WTC11 (cell line): ENCODE measurements around the gene SLC28A1. TPM values are rescaled to one million over a fixed set of nuclear protein-coding genes. Genes with fewer than 3 reads are reported as not detected.

Experiments used
- ATAC-seq: fragments of 200-7000 bp; cut with Tn5 transposase; 2 replicates; pipeline ENCODE4 v1.10.0; 2021; ENCODE audit warnings: mild to moderate bottlenecking, moderate library complexity
- CTCF ChIA-PET: fragments of 300-600 bp; sonication (Branson Sonifier 250); formaldehyde crosslinking; loops from one replicate; lab custom pipeline; 2021; ENCODE audit warnings: antibody characterized with exemption; lab: Charles Lee
- POLR2A ChIA-PET: fragments of 350-600 bp; sonication (Branson Sonifier 250); formaldehyde crosslinking; loops from one replicate; lab custom pipeline; 2021; ENCODE audit warnings: antibody characterized with exemption; lab: Charles Lee
- DNase-seq: peaks from one replicate; pipeline ENCODE4 v3.0.0; 2021; ENCODE audit warnings: low spot score
- H3K27ac Mint-ChIP-seq: 2 replicates; pipeline ENCODE4 v1.8.0; 2021; ENCODE audit warnings: mixed read lengths
- H3K27me3 Mint-ChIP-seq: 2 replicates; pipeline ENCODE4 v1.8.0; 2021; ENCODE audit warnings: low read depth, mild to moderate bottlenecking, moderate library complexity, mixed read lengths
- H3K36me3 Mint-ChIP-seq: 2 replicates; pipeline ENCODE4 v1.8.0; 2021; ENCODE audit warnings: mixed read lengths
- H3K4me1 Mint-ChIP-seq: 2 replicates; pipeline ENCODE4 v1.8.0; 2022; ENCODE audit warnings: mixed read lengths
- H3K4me3 Mint-ChIP-seq: 2 replicates; pipeline ENCODE4 v1.8.0; 2021; ENCODE audit warnings: mild to moderate bottlenecking, moderate library complexity, mixed read lengths
- H3K9me3 Mint-ChIP-seq: 2 replicates; pipeline ENCODE4 v1.8.0; 2021; ENCODE audit warnings: mixed read lengths
- ATF6 ChIP-seq: sonication (generic); formaldehyde crosslinking; IDR thresholded peaks from 2 replicates; pipeline ENCODE4 v1.8.1; 2023; ENCODE audit warnings: mild to moderate bottlenecking, missing genetic modification reagents
- CDX4 ChIP-seq: fragments of 250-450 bp; sonication (Bioruptor Pico); IDR thresholded peaks from 2 replicates; pipeline ENCODE4 v1.9.0; 2021; ENCODE audit warnings: moderate library complexity, mild to moderate bottlenecking, inconsistent platforms, borderline replicate concordance
- ETV6 ChIP-seq: sonication (generic); formaldehyde crosslinking; IDR thresholded peaks from 2 replicates; pipeline ENCODE4 v1.8.1; 2022; ENCODE audit warnings: mild to moderate bottlenecking, missing genetic modification reagents
- PRDM15 ChIP-seq: sonication (generic); formaldehyde crosslinking; IDR thresholded peaks from 2 replicates; pipeline ENCODE4 v1.8.0; 2022; ENCODE audit warnings: missing genetic modification reagents
- PREB ChIP-seq: sonication (generic); formaldehyde crosslinking; IDR thresholded peaks from 2 replicates; pipeline ENCODE4 v1.8.1; 2022; ENCODE audit warnings: mild to moderate bottlenecking, missing genetic modification reagents, moderate library complexity, borderline replicate concordance
- RORB ChIP-seq: fragments of 250-450 bp; sonication (Bioruptor Pico); IDR thresholded peaks from 2 replicates; pipeline ENCODE4 v1.9.0; 2021; ENCODE audit warnings: mild to moderate bottlenecking
- TEAD4 ChIP-seq: sonication (generic); formaldehyde crosslinking; IDR thresholded peaks from 2 replicates; pipeline ENCODE4 v1.8.0; 2022; ENCODE audit warnings: mild to moderate bottlenecking, missing genetic modification reagents
- USF2 ChIP-seq: sonication (generic); formaldehyde crosslinking; IDR thresholded peaks from 2 replicates; pipeline ENCODE4 v1.8.1; 2023; ENCODE audit warnings: mild to moderate bottlenecking, missing genetic modification reagents, moderate library complexity
- ZNF121 ChIP-seq: sonication (generic); formaldehyde crosslinking; IDR thresholded peaks from 2 replicates; pipeline ENCODE4 v1.8.0; 2023; ENCODE audit warnings: missing genetic modification reagents
- total RNA-seq: library from RNA; stranded (reverse); gene quantifications from 3 replicates; pipeline ENCODE4 v1.2.3, GENCODE V29; 2021
- TF ChIP-seq, protein P1 (sequence below): sonication (generic); formaldehyde crosslinking; IDR thresholded peaks from 2 replicates; pipeline ENCODE4 v1.8.0; 2022; ENCODE audit warnings: mild to moderate bottlenecking, missing genetic modification reagents

SLC28A1 gene
- total RNA-seq, 1 experiment from 2014 or later: not detected

DNA sequence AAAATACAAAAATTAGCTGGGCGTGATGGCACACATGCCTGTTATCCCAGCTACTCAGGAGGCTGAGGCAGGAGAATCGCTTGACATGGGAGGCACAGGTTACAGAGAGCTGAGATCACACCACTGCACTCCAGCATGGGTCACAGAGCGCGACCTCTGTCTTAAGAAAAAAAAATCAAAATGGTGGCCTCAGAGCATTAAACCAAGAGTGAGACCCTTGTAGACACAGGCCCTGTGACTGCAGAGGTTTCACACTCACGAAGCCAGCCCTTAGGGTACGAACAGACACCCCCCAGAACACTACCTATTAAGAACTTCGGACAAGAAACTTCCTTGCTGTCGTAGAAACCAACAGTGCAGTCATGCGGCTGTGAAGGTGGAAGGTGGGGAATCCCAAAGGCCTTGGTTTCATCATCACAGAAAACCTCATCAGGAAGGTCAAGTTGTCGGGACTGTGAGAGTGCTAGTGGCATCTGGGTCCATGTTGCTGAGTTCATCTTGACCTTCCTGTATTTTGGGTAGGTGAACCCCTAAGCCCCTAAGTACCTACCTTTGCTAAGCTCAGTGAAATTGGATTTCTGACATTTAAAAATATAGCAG lies 92.4 kb downstream of the SLC28A1 start:
- Mint-ChIP-seq H3K27ac (no peak overlapping the region), H3K27me3 (peaks cover 27% of the 10 kb centered on the region), H3K4me3 (no peak overlapping the region), H3K9me3 (no peaks in the 10 kb centered on the region), H3K4me1 (peaks cover 29% of the 10 kb centered on the region)
- POLR2A ChIA-PET: no interaction called here
- ATAC-seq (no peak), DNase-seq (no peak)
- CTCF ChIA-PET: no interaction called here
- TF ChIP-seq CDX4 (CRISPR knock-in tag) (no peak), RORB (CRISPR knock-in tag) (no peak), PREB (no peak), PRDM15 (CRISPR knock-in tag) (no peak), ATF6 (CRISPR knock-in tag) (no peak), USF2 (CRISPR knock-in tag) (no peak)
- TF ChIP-seq, protein P1, sequence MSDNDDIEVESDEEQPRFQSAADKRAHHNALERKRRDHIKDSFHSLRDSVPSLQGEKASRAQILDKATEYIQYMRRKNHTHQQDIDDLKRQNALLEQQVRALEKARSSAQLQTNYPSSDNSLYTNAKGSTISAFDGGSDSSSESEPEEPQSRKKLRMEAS (CRISPR knock-in tag): no peak
- TF ChIP-seq, all 79 proteins: peak for 0
- no peaks in the 10 kb centered on the region for H3K36me3 Mint-ChIP-seq

- ChIA-PET CTCF (interaction anchor here (1.0 to 2.7 kb wide), 7 partner anchors 18 to 409 kb away, joined by 3 to 22 read pairs (median 7); no protein-coding TSS in a partner anchor), POLR2A (interaction anchor here (0.6 to 1.0 kb wide), 4 partner anchors 18 to 409 kb away, joined by 3 read pairs; no protein-coding TSS in a partner anchor)
- no peaks in the 10 kb centered on the region for H3K36me3 Mint-ChIP-seq
- DNase-seq (peak; percentile 64), ATAC-seq (peak; percentile 17)
- H3K4me3 Mint-ChIP-seq: peak overlapping the region; percentile 89
- peaks cover 51% of the 10 kb centered on the region for H3K27me3 Mint-ChIP-seq
- H3K4me1 Mint-ChIP-seq: peaks cover 34% of the 10 kb centered on the region
- TF ChIP-seq TEAD4 (CRISPR knock-in tag): no peak
- peak; percentile 64; the same call in 1 of the 2 replicates for TF ChIP-seq ETV6 (CRISPR knock-in tag)
- peak; percentile 86 for TF ChIP-seq ZNF121
- TF ChIP-seq PRDM15 (CRISPR knock-in tag): peak; percentile 41; the same call in 1 of the 2 replicates
- no peaks in the 10 kb centered on the region for H3K9me3 Mint-ChIP-seq
- H3K27ac Mint-ChIP-seq: no peak overlapping the region
Measured at GRCh38 chr15:84979651-84980050, 95.2 kb downstream of the SLC28A1 start.
